Right lobe of liver (tissue), 6 donors: Measurements from ENCODE around the gene GFRA1. TPM values are rescaled to one million over a fixed set of nuclear protein-coding genes. Genes with fewer than 3 reads are reported as not detected.

Source experiments
- ATAC-seq, 4 donors: fragments of 200-7000 bp; cut with Tn5 transposase; one replicate each; pipeline ENCODE4 v1.9.1; 2020; ENCODE audit warnings: mild to moderate bottlenecking in 4 of 4, moderate library complexity in 4 of 4
- DNase-seq, 3 donors: peaks; one replicate each; pipeline ENCODE4 v3.0.0-alpha.2; 2020
- H3K27ac ChIP-seq, 3 donors: fragments of 200-600 bp; one replicate each; pipeline ENCODE4 v1.8.0; 2022
- H3K27me3 ChIP-seq, 2 donors: fragments of 200-600 bp; one replicate each; pipeline ENCODE4 v1.8.0; 2022
- H3K36me3 ChIP-seq, 4 donors: fragments of 200-600 bp; sonication (generic) in 1 of 4; one replicate each; pipeline versions ENCODE4 v1.5.1 to v1.8.0; 2017 to 2022; ENCODE audit warnings: control low read depth in 1 of 4
- H3K4me1 ChIP-seq, 4 donors: fragments of 200-600 bp; sonication (generic) in 1 of 4; one replicate each; pipeline versions ENCODE4 v1.5.1 to v1.8.0; 2017 to 2022; ENCODE audit warnings: control low read depth in 1 of 4
- H3K4me3 ChIP-seq, 3 donors: fragments of 200-600 bp; one replicate each; pipeline ENCODE4 v1.8.0; 2022
- H3K9me3 ChIP-seq, 4 donors: fragments of 200-600 bp; sonication (generic) in 1 of 4; one replicate each; pipeline versions ENCODE4 v1.5.1 to v1.8.0; 2017 to 2022; ENCODE audit warnings: control low read depth in 1 of 4
- POLR2A ChIP-seq: fragments of 450-650 bp; IDR thresholded peaks from one replicate; pipeline ENCODE4 v1.6.1; 2017; ENCODE audit warnings: antibody characterized with exemption, mild to moderate bottlenecking
- WGBS: methylation state at CpG from one replicate; pipeline ENCODE4 v1.1.6; 2018; ENCODE audit warnings: low coverage, low lambda C conversion rate; ENCODE audit not compliant: insufficient coverage; ENCODE audit errors: missing lambda C conversion rate; 5-methylcytosine and 5-hydroxymethylcytosine counted together
- intact Hi-C, 2 donors: fragments of 100-400 bp; cut with DNase I; formaldehyde crosslinking; loops; one replicate each; pipeline versions ENCODE4 v1.11.2 to v1.14.1; 2022
- total RNA-seq, 6 experiments: library from RNA; depleted of rRNA in 2 of 6; stranded (reverse); fragments of >200 nt in 2 of 6; fragmentation: NEBNext Ultra II Directional in 3 of 6; extraction: Animal tissue kit (Norgen Biotek cat#: 25700) in 3 of 6; gene quantifications; one replicate each; pipeline versions ENCODE4 v1.1.0 to v1.2.4, GENCODE V29; 2016 to 2023
- TF ChIP-seq, protein P1 (sequence below), 4 donors: fragments of 200-600 bp in 3 of 4; fragments of 450-650 bp in 1 of 4; IDR thresholded peaks; one replicate each; pipeline versions ENCODE4 v1.5.1 to v1.8.0; 2016 to 2022; ENCODE audit warnings: antibody characterized with exemption in 4 of 4, mild to moderate bottlenecking in 2 of 4
- donor health status: DM: no; HTN: yes; CAD: no.
- donor health status: DM: no; HTN: no; CAD: no.
- donor health status: DM: no; HTN: no; CAD: no.
- donor health status: DM: no; HTN: yes; CAD: no.
- donor health status: DM: no; HTN: yes; CAD: no.

GFRA1 gene
- total RNA-seq, 6 experiments from 2014 or later = 17.9 to 67.8 (median 42.8) TPM

DNA sequence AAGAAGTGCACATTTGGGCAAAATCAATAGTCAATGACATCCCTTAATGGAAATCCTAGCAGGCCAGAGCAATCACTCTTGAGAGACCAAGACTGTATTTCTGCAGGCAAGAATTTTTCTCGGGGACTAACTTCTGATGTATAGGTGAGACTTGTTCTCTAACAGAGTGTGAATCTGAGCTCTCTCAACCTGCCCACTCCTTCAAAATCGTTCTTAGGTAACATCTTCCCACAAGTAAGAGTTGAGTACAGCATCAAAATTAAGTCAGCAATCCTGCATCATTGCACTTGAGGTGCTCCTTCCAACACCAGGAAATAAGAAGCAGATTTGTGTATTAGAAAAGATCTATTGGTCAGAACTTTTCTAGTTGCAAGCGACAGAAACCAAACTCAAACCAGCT is 25.6 kb upstream of the GFRA1 start:
- H3K27ac ChIP-seq = no peak overlapping the region
- intact Hi-C loops = no loop called here
- H3K27me3 ChIP-seq = no peaks in the 10 kb centered on the region
- no peak for TF ChIP-seq POLR2A
- TF ChIP-seq, protein P1, sequence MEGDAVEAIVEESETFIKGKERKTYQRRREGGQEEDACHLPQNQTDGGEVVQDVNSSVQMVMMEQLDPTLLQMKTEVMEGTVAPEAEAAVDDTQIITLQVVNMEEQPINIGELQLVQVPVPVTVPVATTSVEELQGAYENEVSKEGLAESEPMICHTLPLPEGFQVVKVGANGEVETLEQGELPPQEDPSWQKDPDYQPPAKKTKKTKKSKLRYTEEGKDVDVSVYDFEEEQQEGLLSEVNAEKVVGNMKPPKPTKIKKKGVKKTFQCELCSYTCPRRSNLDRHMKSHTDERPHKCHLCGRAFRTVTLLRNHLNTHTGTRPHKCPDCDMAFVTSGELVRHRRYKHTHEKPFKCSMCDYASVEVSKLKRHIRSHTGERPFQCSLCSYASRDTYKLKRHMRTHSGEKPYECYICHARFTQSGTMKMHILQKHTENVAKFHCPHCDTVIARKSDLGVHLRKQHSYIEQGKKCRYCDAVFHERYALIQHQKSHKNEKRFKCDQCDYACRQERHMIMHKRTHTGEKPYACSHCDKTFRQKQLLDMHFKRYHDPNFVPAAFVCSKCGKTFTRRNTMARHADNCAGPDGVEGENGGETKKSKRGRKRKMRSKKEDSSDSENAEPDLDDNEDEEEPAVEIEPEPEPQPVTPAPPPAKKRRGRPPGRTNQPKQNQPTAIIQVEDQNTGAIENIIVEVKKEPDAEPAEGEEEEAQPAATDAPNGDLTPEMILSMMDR (IDR thresholded peaks at IDR 0.05) = no peak
- WGBS = 80% methylated on average over 2 of the region's 3 CpGs
- H3K36me3 ChIP-seq = no peaks in the 10 kb centered on the region
- no peaks in the 10 kb centered on the region for H3K9me3 ChIP-seq
- H3K4me1 ChIP-seq = no peaks in the 10 kb centered on the region
- H3K4me3 ChIP-seq = no peak overlapping the region
- DNase-seq (no peak), ATAC-seq (no peak)

DNA sequence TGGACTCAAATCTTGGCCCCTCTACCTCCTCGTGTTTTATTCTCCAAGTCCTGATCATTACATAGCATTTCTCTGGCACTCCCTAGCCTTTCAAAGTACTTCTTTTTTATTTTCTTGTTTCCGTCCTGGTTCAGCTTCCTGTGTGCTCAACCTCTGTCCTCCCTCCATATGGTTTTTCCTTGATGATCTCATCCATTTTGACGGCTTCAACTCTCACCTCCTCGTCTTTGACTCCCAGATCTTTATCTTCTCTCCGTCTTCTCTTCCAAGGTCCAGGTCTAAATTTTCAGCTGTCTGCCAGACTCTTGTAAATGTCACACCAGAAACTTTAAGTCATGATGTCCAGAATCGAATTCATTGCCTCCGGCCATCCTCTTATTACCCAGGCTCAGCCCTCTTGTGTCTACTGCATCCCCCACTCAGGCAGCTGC is 23.3 kb upstream of the GFRA1 start:
- no peaks in the 10 kb centered on the region for H3K9me3 ChIP-seq
- 74% methylated on average over 7 of the region's 7 CpGs for WGBS
- H3K27me3 ChIP-seq = no peaks in the 10 kb centered on the region
- H3K4me3 ChIP-seq = no peak overlapping the region
- intact Hi-C loops = no loop called here
- DNase-seq (no peak), ATAC-seq (no peak)
- H3K27ac ChIP-seq = no peak overlapping the region
- H3K36me3 ChIP-seq = no peaks in the 10 kb centered on the region
- no peaks in the 10 kb centered on the region for H3K4me1 ChIP-seq
- TF ChIP-seq POLR2A = no peak
- TF ChIP-seq, protein P1 (IDR thresholded peaks at IDR 0.05) = no peak

DNA sequence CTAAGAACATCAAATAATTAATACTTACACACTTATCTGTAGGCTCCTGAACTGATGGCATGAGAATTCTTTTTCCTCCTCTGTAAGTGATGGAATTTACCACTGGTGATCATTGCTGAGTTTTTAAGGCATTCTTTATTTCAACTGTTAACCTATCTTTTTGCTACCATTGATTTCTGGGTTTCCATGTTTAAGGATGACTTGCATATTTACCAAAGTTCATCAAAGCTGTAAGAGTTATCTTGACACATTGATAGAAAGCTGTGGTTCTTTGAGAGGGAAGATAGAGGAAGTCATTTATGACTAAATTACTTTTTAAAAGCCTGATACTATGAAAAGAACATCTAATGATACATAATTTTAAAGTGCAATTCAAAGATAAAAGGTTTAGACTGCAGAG is 19.5 kb upstream of the GFRA1 start:
- Histone ChIP-seq H3K27ac (no peak overlapping the region), H3K4me1 (no peaks in the 10 kb centered on the region), H3K27me3 (no peaks in the 10 kb centered on the region), H3K4me3 (no peak overlapping the region), H3K9me3 (no peaks in the 10 kb centered on the region), H3K36me3 (no peaks in the 10 kb centered on the region)
- ATAC-seq = no peak
- DNase-seq = no peak
- TF ChIP-seq, protein P1 (IDR thresholded peaks at IDR 0.05) = no peak
- TF ChIP-seq POLR2A = no peak
- intact Hi-C loops = no loop called here

DNA sequence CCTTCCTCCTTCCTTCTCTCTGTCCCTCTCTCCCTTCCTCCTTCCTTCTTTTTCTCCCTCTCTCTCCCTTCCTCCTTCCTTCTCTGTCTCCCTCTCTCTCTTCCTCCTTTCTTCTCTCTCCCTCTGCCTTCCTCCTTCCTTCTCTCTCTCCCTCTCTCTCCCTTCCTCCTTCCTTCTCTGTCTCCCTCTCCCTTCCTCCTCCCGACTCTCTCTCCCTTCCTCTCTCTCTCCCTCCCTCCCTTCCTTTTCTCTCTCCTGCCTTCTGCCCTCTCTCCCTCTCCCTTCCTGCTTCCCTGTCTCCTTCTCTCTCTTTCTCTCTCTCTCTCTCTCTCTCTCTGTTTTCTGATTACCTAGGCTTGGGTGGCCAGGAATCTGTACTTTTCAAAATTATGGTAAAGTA is 16.6 kb upstream of the GFRA1 start:
- intact Hi-C loops = no loop called here
- 0% methylated on average over 1 of the region's 1 CpG for WGBS

More for the DNA sequence above, 16.6 kb upstream of the GFRA1 start:
- no peak for TF ChIP-seq POLR2A
- TF ChIP-seq, protein P1 (IDR thresholded peaks at IDR 0.05) = no peak
- Histone ChIP-seq H3K27ac (no peak overlapping the region), H3K9me3 (no peaks in the 10 kb centered on the region), H3K36me3 (no peaks in the 10 kb centered on the region), H3K4me1 (no peaks in the 10 kb centered on the region), H3K27me3 (no peaks in the 10 kb centered on the region), H3K4me3 (no peak overlapping the region)
- DNase-seq (no peak), ATAC-seq (no peak)
